WTC11 (cell line): ENCODE results near the gene MINDY1. TPM values are rescaled to one million over a fixed set of nuclear protein-coding genes. Genes with fewer than 3 reads are reported as not detected.
A peak's percentile ranks its signal among the peaks of the same experiment; 100 is the strongest.

Experiments used
- ATAC-seq: fragments of 200-7000 bp; cut with Tn5 transposase; 2 replicates; pipeline ENCODE4 v1.10.0; 2021; ENCODE audit warnings: mild to moderate bottlenecking, moderate library complexity
- CTCF ChIA-PET: fragments of 300-600 bp; sonication (Branson Sonifier 250); formaldehyde crosslinking; loops from one replicate; lab custom pipeline; 2021; ENCODE audit warnings: antibody characterized with exemption; lab: Charles Lee
- POLR2A ChIA-PET: fragments of 350-600 bp; sonication (Branson Sonifier 250); formaldehyde crosslinking; loops from one replicate; lab custom pipeline; 2021; ENCODE audit warnings: antibody characterized with exemption; lab: Charles Lee
- DNase-seq: peaks from one replicate; pipeline ENCODE4 v3.0.0; 2021; ENCODE audit warnings: low spot score
- H3K27ac Mint-ChIP-seq: 2 replicates; pipeline ENCODE4 v1.8.0; 2021; ENCODE audit warnings: mixed read lengths
- H3K27me3 Mint-ChIP-seq: 2 replicates; pipeline ENCODE4 v1.8.0; 2021; ENCODE audit warnings: low read depth, mild to moderate bottlenecking, moderate library complexity, mixed read lengths
- H3K36me3 Mint-ChIP-seq: 2 replicates; pipeline ENCODE4 v1.8.0; 2021; ENCODE audit warnings: mixed read lengths
- H3K4me1 Mint-ChIP-seq: 2 replicates; pipeline ENCODE4 v1.8.0; 2022; ENCODE audit warnings: mixed read lengths
- H3K4me3 Mint-ChIP-seq: 2 replicates; pipeline ENCODE4 v1.8.0; 2021; ENCODE audit warnings: mild to moderate bottlenecking, moderate library complexity, mixed read lengths
- H3K9me3 Mint-ChIP-seq: 2 replicates; pipeline ENCODE4 v1.8.0; 2021; ENCODE audit warnings: mixed read lengths
- GABPB1 ChIP-seq: sonication (generic); formaldehyde crosslinking; IDR thresholded peaks from 2 replicates; pipeline ENCODE4 v1.8.1; 2023; ENCODE audit warnings: mild to moderate bottlenecking, missing genetic modification reagents
- HMGA2 ChIP-seq: fragments of 250-450 bp; sonication (Bioruptor Pico); IDR thresholded peaks from 2 replicates; pipeline ENCODE4 v1.4.0; 2021; ENCODE audit warnings: mild to moderate bottlenecking, moderate library complexity
- JAZF1 ChIP-seq: fragments of 250-450 bp; sonication (Bioruptor Pico); IDR thresholded peaks from 2 replicates; pipeline ENCODE4 v1.9.0; 2021; ENCODE audit warnings: moderate library complexity, mild to moderate bottlenecking, inconsistent platforms
- MYBL2 ChIP-seq: sonication (generic); formaldehyde crosslinking; IDR thresholded peaks from 2 replicates; pipeline ENCODE4 v1.8.1; 2023; ENCODE audit warnings: mild to moderate bottlenecking, moderate library complexity, missing genetic modification reagents
- SMAD3 ChIP-seq: sonication (generic); formaldehyde crosslinking; IDR thresholded peaks from 2 replicates; pipeline ENCODE4 v1.8.0; 2022; ENCODE audit warnings: missing genetic modification reagents, mild to moderate bottlenecking, borderline replicate concordance
- TCF7 ChIP-seq: sonication (generic); formaldehyde crosslinking; IDR thresholded peaks from 2 replicates; pipeline ENCODE4 v1.8.0; 2022; ENCODE audit warnings: mild to moderate bottlenecking, low read depth, missing genetic modification reagents, moderate library complexity
- TEAD1 ChIP-seq: sonication (generic); formaldehyde crosslinking; IDR thresholded peaks from 2 replicates; pipeline ENCODE4 v1.8.0; 2022; ENCODE audit warnings: mild to moderate bottlenecking, missing genetic modification reagents
- TP53 ChIP-seq: sonication (generic); formaldehyde crosslinking; IDR thresholded peaks from 2 replicates; pipeline ENCODE4 v1.8.1; 2023; ENCODE audit warnings: mild to moderate bottlenecking, missing genetic modification reagents
- ZBTB21 ChIP-seq: sonication (generic); formaldehyde crosslinking; IDR thresholded peaks from 2 replicates; pipeline ENCODE4 v1.8.1; 2023; ENCODE audit warnings: mild to moderate bottlenecking, missing genetic modification reagents, borderline replicate concordance
- ZNF138 ChIP-seq: sonication (generic); formaldehyde crosslinking; conservative IDR thresholded peaks from 2 replicates; pipeline ENCODE4 v1.8.1; 2022; ENCODE audit warnings: mild to moderate bottlenecking, moderate library complexity, missing genetic modification reagents
- ZNF423 ChIP-seq: fragments of 250-450 bp; sonication (Bioruptor Pico); IDR thresholded peaks from 2 replicates; pipeline ENCODE4 v2.1.2; 2022; ENCODE audit warnings: mild to moderate bottlenecking, moderate library complexity
- total RNA-seq: library from RNA; stranded (reverse); gene quantifications from 3 replicates; pipeline ENCODE4 v1.2.3, GENCODE V29; 2021
- TF ChIP-seq, protein P1 (sequence below): sonication (generic); formaldehyde crosslinking; IDR thresholded peaks from 2 replicates; pipeline ENCODE4 v1.8.1; 2022; ENCODE audit warnings: missing genetic modification reagents, borderline replicate concordance
- TF ChIP-seq, protein P2 (sequence below): sonication (generic); formaldehyde crosslinking; IDR thresholded peaks from 2 replicates; pipeline ENCODE4 v1.8.1; 2023; ENCODE audit warnings: mild to moderate bottlenecking, missing genetic modification reagents, moderate library complexity
- TF ChIP-seq, protein P3 (sequence below): fragments of 250-450 bp; sonication (Bioruptor Pico); IDR thresholded peaks from 2 replicates; pipeline ENCODE4 v2.1.2; 2022; ENCODE audit warnings: mild to moderate bottlenecking, moderate library complexity
- TF ChIP-seq, protein P4 (sequence below): sonication (generic); formaldehyde crosslinking; IDR thresholded peaks from 2 replicates; pipeline ENCODE4 v1.8.1; 2023; ENCODE audit warnings: mild to moderate bottlenecking, missing genetic modification reagents

The MINDY1 gene
- total RNA-seq, 1 experiment from 2014 or later, result 10.1 TPM

DNA sequence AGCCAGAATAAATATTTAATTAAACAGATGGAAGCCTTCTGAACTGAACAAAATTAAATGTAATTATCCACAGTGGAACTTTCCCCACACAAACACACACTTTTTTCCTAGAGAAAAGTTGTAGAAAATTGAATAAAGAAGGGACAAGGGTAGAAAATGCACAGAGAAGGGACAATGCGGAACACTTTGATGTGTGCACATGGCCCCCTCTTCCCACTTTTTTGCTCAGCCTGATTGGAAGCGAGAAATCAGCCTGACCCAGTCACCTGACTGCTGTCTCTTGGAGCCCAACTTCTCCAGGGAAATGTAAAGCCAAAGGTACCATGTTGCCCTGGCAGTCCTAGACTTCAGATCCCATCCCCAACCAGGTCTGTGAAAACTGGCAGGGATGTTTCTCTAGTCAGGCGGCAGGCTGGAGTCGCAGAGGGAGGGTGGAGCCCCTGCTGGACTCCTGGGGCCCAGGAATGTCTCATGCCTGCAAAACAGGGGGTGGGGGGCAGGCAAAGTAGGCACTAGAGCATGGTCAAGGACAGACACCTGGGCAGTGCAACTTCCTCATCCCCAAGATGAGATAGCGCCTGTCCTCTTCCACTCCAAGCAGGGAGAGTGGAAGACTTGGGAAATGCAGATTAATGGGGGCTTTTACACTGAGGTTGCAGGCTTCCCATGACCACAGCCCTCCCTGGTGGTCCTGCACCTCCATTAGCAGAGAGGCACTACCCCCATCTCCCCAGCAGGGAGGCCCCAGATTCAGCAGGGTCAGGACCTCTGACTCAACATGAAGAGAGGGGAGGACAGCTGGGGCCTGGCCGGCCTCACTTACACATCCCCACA is 34.9 kb downstream of the MINDY1 start:
- Mint-ChIP-seq H3K9me3 (no peaks in the 10 kb centered on the region), H3K4me3 (peak overlapping the region; percentile 74), H3K4me1 (peaks cover 52% of the 10 kb centered on the region), H3K36me3 (peaks cover 22% of the 10 kb centered on the region), H3K27ac (peak overlapping the region; percentile 93), H3K27me3 (peaks cover 3% of the 10 kb centered on the region; the same call in 1 of the 2 replicates)
- POLR2A ChIA-PET, result interaction anchor here (0.7 to 1.0 kb wide), 2 partner anchors 34 to 342 kb away, joined by 4 to 6 read pairs; partner anchors contain the start of genes ENSA and MINDY1
- peak; percentile 50 for DNase-seq
- peak; percentile 14 for ATAC-seq
- CTCF ChIA-PET, result interaction anchor here (0.5 to 1.5 kb wide), 6 partner anchors 9 to 80 kb away, joined by 3 to 16 read pairs (median 5); partner anchors contain the start of gene ANXA9
- no peak for TF ChIP-seq TP53 (CRISPR knock-in tag)
- TF ChIP-seq, protein P1, sequence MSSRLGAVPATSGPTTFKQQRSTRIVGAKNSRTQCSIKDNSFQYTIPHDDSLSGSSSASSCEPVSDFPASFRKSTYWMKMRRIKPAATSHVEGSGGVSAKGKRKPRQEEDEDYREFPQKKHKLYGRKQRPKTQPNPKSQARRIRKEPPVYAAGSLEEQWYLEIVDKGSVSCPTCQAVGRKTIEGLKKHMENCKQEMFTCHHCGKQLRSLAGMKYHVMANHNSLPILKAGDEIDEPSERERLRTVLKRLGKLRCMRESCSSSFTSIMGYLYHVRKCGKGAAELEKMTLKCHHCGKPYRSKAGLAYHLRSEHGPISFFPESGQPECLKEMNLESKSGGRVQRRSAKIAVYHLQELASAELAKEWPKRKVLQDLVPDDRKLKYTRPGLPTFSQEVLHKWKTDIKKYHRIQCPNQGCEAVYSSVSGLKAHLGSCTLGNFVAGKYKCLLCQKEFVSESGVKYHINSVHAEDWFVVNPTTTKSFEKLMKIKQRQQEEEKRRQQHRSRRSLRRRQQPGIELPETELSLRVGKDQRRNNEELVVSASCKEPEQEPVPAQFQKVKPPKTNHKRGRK (CRISPR knock-in tag), result no peak
- no peak for TF ChIP-seq ZNF138
- no peak for TF ChIP-seq SMAD3
- peak; percentile 82; the same call in 1 of the 2 replicates for TF ChIP-seq ZNF423 (CRISPR knock-in tag)
- no peak for TF ChIP-seq MYBL2 (CRISPR knock-in tag)
- TF ChIP-seq, protein P2, sequence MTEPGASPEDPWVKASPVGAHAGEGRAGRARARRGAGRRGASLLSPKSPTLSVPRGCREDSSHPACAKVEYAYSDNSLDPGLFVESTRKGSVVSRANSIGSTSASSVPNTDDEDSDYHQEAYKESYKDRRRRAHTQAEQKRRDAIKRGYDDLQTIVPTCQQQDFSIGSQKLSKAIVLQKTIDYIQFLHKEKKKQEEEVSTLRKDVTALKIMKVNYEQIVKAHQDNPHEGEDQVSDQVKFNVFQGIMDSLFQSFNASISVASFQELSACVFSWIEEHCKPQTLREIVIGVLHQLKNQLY (CRISPR knock-in tag), result no peak
- TF ChIP-seq TEAD1 (CRISPR knock-in tag), result 0 out of 2 replicates have a peak, but pooled peaks have one; percentile 69
- TF ChIP-seq, protein P3, sequence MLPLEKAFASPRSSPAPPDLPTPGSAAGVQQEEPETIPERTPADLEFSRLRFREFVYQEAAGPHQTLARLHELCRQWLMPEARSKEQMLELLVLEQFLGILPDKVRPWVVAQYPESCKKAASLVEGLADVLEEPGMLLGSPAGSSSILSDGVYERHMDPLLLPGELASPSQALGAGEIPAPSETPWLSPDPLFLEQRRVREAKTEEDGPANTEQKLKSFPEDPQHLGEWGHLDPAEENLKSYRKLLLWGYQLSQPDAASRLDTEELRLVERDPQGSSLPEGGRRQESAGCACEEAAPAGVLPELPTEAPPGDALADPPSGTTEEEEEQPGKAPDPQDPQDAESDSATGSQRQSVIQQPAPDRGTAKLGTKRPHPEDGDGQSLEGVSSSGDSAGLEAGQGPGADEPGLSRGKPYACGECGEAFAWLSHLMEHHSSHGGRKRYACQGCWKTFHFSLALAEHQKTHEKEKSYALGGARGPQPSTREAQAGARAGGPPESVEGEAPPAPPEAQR (CRISPR knock-in tag), result no peak
- no peak for TF ChIP-seq JAZF1 (CRISPR knock-in tag)
- TF ChIP-seq, protein P4, sequence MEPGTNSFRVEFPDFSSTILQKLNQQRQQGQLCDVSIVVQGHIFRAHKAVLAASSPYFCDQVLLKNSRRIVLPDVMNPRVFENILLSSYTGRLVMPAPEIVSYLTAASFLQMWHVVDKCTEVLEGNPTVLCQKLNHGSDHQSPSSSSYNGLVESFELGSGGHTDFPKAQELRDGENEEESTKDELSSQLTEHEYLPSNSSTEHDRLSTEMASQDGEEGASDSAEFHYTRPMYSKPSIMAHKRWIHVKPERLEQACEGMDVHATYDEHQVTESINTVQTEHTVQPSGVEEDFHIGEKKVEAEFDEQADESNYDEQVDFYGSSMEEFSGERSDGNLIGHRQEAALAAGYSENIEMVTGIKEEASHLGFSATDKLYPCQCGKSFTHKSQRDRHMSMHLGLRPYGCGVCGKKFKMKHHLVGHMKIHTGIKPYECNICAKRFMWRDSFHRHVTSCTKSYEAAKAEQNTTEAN (CRISPR knock-in tag), result no peak
- TF ChIP-seq ZBTB21 (CRISPR knock-in tag), result no peak

DNA sequence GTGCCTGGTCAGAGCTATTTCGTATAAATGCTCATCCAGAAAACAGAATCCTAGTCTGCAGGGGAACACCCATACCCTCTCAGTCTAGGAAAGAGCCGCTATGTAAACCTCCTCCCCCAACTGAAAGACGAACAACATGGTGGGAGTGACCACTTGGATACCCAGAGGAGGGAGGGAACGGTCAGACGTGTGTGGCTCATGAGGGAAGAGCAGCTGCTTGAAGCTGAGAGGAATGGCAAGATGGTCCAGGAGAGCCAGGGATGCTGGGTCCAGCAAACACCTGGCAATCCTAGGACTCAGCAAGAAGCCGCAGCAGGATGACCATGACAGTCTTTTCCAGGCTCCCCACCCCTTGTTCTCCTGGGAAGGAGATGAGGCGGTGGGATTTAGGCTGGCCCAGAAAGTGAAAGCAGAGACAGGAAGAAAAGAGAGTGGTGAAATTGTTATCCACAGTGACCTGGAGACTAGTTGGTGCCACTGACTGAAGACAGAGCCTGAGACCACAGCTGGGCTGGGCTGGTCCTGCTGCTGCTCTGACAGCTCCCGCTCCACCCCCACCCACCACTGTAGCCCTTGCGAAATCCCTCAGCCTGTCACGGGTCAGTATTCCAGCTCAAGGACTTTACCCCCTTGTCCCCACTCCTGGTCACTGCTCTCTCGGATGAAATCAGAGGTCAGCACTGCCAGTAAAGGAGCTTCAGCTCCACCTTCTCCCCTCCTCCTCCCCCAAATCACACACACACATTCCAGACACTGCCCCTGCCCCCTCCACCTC is 35.7 kb downstream of the MINDY1 start:
- Mint-ChIP-seq H3K36me3 (peaks cover 30% of the 10 kb centered on the region), H3K27ac (peak overlapping the region; percentile 93), H3K27me3 (no peaks in the 10 kb centered on the region), H3K4me3 (peak overlapping the region; percentile 74), H3K9me3 (no peaks in the 10 kb centered on the region), H3K4me1 (peaks cover 44% of the 10 kb centered on the region)
- DNase-seq, result no peak
- ChIA-PET POLR2A (interaction anchor here (0.7 to 1.0 kb wide), 2 partner anchors 35 to 341 kb away, joined by 4 to 6 read pairs; partner anchors contain the start of genes ENSA and MINDY1), CTCF (interaction anchor here (0.5 to 1.5 kb wide), 7 partner anchors 9 to 79 kb away, joined by 3 to 16 read pairs (median 3); partner anchors contain the start of genes ANXA9 and MINDY1)
- ATAC-seq, result no peak
- TF ChIP-seq TCF7 (CRISPR knock-in tag), result no peak
- TF ChIP-seq HMGA2 (CRISPR knock-in tag), result no peak
- TF ChIP-seq GABPB1, result peak; percentile 74
